NCI-H524 (cell line): Measurements from ENCODE around the gene ASH1L.
"Not testable (repeated sequence)": the region's sequence is repeated elsewhere in the genome, so short reads cannot be mapped to it uniquely, and the experiment has no call there.

Experiments
- DNase-seq, 2 experiments: peaks; one replicate each; lab custom pipeline; 2025; lab: John Stamatoyannopoulos, UW

Gene ASH1L

DNA sequence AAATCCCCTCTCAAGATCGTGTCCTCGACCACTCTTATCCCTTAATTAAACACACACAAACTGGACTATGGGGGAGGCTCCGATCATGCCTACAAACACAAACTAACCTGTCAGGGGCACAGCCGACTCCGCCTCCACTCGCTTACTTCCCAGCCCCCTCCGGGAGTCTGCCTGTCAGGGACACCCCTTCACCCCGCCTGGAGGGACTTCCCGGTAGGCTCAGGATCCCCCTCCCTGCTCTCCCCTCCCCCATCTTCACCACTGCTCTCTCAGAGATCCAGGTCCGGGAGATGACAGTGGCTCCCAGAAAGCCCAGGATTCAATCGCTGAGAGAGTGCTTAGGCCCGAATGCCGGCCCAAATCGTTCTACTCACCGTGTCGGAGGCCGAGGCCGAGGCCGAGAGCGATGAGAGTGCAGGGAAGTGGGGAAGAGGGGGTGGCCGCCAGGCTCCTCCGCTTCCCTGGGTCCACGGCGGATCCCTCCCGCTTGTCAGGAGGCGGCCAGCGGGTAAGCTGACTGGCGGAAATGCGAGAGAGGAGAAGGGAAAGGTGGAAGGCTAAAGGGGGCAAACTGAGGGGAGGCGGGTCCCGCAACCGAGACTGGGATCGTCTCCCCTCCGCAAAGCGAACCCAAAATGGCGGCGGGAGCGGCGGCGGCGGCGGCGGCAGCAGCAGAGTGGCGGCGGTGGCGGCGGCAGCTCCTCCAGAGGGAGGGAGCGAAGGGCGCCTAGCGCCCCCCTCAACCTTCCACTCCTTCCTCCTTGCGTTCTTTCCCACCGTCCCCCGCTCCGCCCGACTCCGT lies 623 bp downstream of the ASH1L start:
- peak; percentile 28 to 55 for DNase-seq

DNA sequence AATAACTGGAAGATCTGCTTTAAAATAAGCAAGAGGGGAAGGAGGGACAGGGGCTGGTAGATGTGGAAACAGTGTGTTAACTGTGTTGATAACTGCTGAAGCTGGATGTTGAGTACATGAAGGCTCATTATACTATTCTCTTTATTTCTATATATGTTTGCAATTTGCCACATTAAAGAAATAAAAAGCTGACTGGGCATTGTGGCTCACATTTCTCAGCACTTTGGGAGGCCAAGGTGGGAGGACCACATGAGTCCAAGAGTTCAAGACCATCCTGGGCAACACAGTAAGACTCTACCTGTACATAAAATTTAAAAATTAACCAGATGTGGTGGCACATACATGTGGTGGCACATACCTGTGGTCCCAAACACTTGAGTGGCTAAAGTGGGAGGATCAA lies 6.7 kb downstream of the ASH1L start:
- DNase-seq: no peak

DNA sequence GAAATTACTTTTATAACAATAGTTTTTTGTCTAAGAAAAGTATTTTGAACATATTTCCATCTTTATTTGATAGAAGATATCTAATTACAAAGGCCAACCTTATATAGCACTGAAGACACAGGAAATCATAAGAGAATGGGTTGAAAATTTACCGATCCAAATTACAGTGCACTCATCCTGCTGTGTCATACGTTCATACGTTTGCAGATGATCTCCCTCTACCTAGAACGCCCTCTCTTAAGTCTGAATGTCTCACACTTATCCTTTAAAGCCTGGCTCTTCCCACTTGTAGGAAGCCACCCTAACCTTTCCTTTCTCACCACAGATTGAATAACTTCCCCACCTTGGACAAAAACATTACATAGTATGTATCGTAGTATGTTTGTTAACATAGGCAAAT lies 9.3 kb downstream of the ASH1L start:
- DNase-seq: no peak

DNA sequence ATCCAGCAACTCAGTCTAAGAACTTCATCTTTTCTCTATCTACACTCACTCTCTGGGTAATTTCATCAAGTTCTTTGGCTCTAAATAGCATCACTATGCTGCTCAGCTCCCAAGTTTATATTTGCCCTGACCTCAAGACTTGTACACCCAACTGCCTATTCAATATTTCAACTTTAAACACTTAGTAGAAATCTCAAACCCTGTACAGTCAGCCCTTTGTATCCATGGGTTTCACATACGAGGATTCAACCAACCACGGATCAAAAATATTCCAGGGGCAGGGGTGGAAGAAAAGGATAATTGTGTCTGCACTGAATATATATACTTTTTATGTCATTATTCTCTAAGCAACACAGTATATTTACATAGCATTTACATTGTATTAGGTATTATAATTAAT lies 13.9 kb downstream of the ASH1L start:
- DNase-seq: no peak

DNA sequence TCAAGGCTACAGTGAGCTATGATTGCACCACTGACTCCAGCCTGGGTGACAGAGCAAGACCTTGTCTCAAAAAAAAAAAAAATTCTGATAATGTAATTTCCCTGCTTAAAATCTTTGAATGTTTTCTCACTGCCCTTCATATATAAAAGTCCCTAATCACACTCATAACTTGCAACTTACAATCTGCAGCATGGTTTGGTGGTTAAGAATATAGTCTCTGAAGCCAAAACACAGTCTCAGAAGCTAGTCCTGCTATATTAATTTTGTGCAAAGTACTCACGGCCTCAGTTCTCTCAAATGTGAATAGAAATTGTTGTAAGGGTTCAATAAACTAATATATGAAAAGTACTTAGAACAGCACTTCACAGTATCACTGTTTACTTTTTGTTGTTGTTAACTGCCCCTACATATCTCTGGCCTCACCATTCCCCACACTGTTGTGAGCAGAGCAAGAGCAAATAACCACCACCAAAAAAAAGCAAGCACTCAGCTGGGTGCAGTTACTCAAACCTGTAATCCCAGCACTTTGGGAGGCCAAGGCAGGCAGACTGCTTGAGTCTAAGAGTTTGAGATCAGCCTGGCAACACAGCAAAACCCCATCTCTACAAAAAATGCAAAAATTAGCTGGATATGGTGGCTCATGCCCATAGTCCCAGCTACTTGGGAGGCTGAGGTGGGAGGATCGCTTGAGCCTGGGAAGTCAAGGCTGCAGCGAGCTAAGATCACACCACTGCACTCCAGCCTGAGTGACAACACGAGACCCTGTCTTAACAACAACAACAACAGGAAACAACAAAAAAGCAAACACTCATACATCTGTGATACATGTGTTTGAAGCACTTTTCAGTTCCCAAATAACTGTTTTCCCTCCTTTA lies 22.4 kb downstream of the ASH1L start:
- no peak for DNase-seq

DNA sequence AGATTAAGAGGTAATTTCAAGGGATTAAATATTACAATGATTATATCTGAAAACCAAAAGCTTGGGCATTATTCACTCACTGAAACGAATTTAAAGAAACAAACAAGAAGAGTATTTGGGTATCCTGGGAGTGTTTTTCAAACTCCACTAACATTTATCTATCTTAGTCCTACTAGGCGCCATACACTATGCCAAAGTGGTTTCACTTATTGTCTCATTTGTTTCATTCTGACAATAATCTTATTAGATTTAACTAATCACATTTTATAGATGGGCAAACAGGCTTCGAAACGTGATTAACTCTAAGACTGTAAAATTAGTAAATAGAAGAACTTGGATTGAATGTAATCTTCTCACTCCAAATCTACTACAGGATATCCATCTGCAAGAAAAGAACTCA lies 25.4 kb downstream of the ASH1L start:
- no peak for DNase-seq

DNA sequence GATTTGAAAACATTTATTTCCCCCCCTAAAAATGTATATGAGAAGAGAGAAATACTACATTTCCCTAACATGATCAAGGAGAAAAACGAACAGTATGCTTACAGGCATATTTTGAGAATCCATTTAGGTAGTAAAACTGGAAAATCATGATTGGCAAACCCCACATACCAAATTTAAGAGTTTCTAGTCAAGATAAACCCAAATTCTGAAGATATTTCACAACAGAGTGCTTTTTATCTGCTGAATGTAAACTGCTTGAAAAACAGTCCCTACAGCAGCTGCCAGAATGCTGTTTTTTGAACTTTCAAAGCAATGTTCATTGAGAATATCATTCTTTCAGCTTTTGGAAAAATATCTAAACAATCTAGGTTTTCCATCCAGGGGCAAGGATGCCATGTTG lies 31.0 kb downstream of the ASH1L start:
- no peak for DNase-seq

DNA sequence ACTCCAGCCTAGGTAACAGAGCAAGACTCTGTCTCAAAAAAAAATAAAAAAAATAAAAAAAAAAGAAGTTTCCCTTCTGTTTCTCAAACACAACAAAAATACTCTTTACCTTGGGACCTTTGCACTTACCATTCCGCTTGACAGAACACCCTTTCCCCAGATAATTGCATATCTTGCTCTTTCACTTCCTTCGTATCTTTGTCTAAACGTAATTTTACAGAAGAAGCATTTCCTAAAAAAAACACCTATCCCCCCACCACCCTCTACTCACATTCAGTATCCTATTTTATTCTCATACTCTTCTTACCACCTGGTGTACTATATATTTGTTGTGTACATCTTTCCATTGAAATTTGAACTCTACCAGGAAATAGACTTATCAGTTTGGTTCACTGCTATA lies 32.7 kb downstream of the ASH1L start:
- DNase-seq: no peak

DNA sequence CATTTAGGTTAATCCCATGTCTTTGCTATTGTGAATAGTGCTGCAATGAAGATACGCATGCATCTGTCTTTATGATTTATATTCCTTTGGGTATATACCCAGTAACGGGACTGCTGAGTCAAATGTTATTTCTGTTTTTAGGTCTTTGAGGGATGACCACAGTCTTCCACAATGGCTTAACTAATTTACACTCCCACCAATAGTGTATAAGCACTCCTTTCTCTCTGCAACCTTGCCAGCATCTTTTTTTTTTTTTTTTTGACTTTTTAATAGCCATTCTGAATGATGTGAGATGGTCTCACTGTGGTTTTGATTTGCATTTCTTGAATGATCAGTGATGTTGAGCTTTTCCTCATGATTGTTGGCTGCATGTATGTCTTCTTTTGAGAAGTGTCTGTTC lies 33.5 kb downstream of the ASH1L start:
- DNase-seq: no peak

DNA sequence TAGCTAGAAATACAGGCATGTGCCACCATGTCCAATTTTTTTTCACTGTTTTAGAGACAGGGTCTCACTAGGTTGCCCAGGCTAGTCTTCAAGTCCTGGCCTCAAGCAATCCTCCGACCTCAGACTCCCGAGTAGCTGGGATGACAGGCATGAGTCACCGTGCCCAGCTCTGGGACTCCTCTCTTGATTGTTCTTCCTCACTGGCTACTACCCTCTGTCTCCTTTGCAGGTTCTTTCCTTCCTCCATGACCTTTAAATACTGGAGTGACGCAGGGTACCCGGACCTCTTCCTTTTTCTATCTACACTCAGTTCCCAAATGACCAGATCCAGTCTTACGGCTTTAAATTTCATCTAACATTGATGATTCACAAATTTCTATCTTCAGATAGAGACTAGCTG lies 34.9 kb downstream of the ASH1L start:
- DNase-seq: no peak

DNA sequence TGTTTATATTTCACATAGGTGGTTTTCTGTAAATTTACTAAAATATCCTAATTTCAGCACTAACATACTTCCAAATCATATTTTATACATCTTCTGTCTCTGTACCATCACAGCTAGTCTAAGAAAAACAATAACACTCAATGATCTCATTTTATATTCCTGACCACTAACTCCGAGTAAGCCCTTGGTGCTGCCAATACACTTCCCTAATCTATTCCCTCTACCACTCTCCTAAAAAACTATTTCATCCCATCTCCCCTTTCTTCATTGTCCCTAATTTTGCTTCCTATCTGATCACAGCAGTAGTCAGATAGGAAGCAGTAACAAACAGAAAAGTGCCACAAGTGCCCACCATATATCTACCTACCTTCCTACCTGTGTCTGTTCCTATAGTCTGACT lies 36.2 kb downstream of the ASH1L start:
- DNase-seq: no peak

DNA sequence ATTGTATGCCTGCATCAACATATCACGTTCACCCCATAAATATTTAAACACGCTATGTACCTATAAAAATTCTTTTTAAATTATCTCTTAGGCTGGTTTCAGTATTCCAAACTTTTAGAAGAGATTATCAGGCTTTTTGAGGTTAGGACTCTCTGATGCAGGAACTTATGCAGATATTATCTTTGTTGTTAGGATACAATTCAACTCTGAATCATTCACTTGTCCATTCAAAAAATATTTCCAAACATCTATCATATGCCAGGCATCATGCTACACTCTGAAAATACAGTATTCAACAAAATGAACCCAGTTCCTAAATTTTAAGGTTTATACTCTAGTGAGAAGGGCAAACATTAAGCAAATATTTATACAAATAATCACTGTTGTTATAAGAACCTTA lies 40.5 kb downstream of the ASH1L start:
- no peak for DNase-seq

DNA sequence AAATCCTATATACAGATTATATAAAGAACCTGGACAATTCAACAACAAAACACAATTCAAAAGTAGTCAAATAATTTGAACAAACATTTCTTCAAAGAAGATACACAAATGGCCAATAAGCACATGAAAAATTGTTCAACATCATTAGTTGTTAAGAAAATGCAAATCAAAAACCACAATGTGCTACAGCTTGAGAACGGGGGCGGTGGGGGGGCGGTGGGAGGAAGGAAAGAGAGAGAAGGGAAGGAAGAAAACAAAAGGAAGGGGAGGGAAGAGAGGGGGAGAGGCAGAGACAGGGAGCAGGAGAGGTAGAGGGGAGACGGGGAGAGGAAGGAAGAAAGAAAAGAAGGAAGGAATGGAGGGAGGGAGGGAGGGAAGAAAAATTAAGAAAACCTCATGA lies 44.1 kb downstream of the ASH1L start:
- no peak for DNase-seq

DNA sequence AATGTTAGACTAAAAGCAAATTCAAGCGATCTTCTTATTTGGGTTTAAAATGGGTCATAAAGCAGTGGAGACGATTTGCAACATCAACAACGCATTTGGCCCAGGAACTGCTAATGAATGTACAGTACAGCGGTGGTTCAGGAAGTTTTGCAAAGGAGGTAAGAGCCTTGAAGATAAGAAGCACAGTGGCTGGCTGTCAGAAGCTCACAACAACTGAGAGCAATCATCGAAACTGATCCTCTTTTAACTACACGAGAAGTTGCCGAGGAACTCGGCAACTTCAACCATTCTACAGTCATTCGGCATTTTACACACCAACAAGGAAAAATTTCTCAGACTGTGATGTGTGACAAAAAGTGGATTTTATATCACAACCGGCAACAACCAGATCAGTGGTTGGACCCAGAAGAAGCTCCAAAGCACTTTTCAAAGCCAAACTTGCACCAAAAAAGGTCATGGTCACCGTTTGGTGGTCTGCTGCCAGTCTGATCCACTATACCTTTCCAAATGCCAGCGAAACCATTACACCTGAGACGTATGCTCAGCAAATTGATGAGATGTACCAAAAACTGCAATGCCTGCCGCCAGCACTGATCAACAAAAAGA lies 47.9 kb downstream of the ASH1L start:
- DNase-seq: no peak

DNA sequence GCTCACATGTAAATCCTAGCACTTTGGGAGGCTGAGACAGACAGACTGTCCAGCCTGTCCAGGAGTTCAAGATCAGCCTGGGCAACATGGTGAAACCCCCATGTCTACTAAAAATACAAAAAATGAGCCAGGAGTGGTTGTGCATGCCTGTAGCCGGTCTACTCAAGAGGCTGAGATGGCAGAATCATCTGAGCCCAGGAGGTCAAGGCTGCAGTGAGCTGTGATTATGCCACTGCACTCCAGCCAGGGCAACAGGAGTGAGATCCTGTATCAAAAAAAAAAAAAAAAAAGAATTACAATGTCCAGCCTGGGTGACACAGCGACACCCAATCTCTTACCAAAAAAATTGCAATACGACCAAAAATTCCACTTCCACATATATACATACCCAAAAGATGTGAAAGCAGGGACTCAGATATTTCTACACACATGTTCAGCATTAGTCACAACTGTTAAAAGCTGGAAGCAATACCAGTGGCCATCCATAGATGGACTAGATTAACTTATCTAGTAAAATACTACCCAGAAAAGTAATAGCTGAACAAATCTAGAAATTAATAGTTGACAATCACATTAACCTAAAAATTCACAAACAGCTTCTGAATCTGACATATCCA lies 49.2 kb downstream of the ASH1L start:
- no peak for DNase-seq

DNA sequence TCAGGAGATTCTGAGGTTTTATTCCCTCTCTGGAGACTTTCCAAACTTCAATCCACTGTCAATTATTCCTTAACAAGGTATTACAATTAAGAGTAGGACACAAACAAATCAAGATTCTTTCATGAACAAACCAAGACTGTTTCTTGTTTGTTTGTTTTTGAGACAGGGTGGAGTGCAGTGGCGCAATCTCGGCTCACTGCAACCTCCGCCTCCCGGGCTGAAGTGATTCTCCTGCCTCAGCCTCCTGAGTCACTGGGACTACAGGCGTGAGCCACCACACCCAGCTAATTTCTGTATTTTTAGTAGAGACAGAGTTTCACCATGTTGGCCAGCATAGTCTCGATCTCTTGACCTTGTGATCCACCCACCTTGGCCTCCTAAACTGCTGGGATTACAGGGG lies 51.2 kb downstream of the ASH1L start:
- DNase-seq: not testable (repeated sequence)

DNA sequence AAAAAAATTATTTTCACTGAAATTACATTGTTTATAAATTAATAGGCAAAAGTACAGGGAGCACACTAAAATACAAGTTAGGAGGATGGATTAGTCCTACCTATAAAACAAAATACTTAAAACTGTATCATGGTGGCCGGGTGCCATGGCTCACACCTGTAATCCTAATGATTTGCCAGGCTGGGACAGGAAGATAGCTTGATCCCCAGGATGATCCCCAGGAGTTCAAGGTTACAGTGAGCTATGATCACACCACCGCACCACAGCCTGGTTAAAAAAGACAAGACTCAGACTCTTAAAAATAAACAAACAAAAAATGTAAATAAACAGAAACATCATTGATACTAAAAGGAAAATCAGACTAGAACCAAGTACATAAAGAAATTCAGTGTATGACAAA lies 53.5 kb downstream of the ASH1L start:
- DNase-seq: no peak

DNA sequence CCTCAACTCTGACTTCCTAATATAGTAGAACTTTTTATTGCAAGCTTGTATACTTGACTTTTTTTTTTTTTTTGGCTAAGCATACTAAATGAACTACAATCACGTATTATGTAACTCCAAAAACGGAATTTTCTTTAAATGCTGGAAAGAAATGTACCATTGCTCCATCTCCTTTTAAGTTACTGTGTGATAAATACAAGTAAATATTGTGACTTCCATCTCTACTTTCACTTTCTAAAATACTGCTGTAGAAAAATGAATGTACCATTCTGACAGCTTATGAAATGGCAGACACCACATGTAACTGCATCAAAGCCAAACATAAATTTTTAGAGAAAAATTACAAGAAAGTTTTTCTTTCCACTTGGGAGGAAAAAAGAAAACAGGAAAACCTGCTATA lies 54.7 kb downstream of the ASH1L start:
- DNase-seq: no peak

DNA sequence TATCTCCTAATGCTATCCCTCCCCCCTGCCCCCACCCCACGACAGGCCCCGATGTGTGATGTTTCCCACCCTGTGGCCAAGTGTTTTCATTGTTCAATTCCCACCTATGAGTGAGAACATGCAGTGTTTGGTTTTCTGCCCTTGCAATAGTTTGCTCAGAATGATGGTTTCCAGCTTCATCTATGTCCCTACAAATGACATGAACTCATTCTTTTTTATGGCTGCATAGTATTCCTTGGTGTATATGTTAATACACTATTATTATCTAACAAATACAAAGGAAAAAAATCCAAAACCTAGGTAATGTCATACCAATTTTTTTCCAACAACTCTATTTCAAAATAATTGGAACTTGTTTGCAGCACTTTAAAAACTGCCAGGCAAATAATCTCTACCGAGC lies 56.6 kb downstream of the ASH1L start:
- DNase-seq: not testable (repeated sequence)

DNA sequence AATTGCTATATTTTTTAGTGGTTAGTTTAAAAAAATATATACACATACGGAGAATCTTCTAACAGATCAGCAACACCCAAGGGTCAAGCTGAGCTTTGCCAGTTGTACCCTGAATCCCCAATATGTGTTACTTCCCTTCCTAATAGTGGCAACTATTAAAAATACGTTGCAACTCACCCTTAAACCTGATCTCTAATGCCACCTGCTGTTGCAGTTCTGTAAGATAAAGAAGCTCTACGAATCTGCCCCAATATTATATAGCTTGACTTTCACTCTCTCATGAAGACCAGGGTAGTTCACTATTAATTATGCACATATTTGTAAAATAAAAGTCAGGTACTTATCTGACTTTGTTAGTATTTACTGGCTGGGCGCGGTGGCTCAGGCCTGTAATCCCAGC lies 58.4 kb downstream of the ASH1L start:
- peak in 1 of 2 experiments; percentile 61 for DNase-seq

DNA sequence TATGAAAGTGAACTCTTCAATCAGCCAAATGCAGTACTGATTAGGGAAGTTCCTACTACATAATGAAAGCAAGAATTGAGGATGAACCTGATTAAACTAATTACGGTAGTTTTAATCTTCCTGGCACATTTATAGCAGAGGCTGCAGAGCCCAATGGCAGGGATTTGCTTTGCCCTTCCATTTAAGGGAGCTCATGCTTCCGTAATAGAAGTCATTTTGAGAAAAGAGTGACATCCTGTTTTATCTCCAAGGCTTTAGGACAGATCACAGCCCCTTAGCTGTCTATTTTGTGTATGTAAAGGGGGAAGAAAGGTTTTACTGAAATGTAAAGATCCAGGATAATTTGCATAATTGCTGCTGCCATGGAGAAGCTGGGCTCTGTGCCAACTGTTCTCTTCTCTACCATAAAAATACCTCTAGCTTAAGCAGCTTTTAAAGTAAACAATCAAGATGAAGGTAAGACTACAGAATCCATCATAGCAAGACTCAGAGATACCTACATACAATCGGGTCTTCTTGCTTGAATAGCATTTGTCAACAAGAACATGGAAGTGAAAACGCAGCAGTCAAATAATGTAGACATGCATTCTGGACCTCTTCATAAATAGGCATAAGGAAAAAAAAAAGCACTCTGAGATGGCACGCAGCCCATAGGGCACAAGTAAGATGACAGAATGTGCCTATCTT lies 62.5 kb downstream of the ASH1L start:
- DNase-seq: peak; percentile 21 to 60

DNA sequence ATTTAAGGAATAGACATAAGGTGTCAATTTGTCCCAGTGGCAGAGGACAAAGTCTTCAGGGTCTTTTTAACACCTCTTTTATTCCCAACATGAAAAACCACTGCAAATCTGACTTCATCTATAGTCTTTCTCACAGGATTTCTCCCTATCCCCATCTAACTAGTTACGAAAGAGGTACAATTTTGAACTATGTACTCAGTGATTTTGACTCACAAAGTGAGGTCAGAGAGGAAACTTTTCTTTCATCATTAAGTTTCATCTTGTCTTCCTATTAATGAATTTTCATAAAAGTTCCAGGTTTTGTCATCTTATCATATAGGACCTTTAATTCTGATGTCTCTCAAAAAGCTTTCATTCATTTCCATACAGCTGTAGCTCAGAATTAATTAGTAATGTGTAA lies 63.3 kb downstream of the ASH1L start:
- DNase-seq: no peak
